IgD-negative memory B cell (primary cell): ENCODE results near the gene POLN. TPM values are rescaled to one million over a fixed set of nuclear protein-coding genes. Genes with fewer than 3 reads are reported as not detected.
A peak's percentile ranks its signal among the peaks of the same experiment; 100 is the strongest.

Source experiments
- H3K27ac Mint-ChIP-seq, 3 donors: one replicate each; pipeline ENCODE4 v1.8.0; 2020 to 2022; ENCODE audit warnings: mild to moderate bottlenecking in 3 of 3, mixed read lengths in 3 of 3, moderate library complexity in 1 of 3
- H3K27me3 Mint-ChIP-seq: one replicate; pipeline ENCODE4 v1.8.0; 2021; ENCODE audit warnings: mixed read lengths
- H3K36me3 Mint-ChIP-seq: one replicate; pipeline ENCODE4 v1.8.0; 2020; ENCODE audit warnings: mild to moderate bottlenecking, mixed read lengths
- H3K4me1 Mint-ChIP-seq, 3 donors: one replicate each; pipeline ENCODE4 v1.8.0; 2020 to 2022; ENCODE audit warnings: mixed read lengths in 3 of 3, mild to moderate bottlenecking in 1 of 3
- H3K4me3 Mint-ChIP-seq, 4 donors: one replicate each; pipeline ENCODE4 v1.8.0; 2020 to 2022; ENCODE audit warnings: mild to moderate bottlenecking in 4 of 4, mixed read lengths in 4 of 4, moderate library complexity in 3 of 4
- H3K9me3 Mint-ChIP-seq, 3 donors: one replicate each; pipeline ENCODE4 v1.8.0; 2020 to 2021; ENCODE audit warnings: mixed read lengths in 3 of 3, mild to moderate bottlenecking in 1 of 3
- polyA plus RNA-seq: library from polyadenylated mRNA; unstranded; fragments of 300-500 nt; fragmentation: Illumina TruSeq; gene quantifications from one replicate; pipeline ENCODE4 v1.2.3, GENCODE V29; 2021

The POLN gene
- polyA plus RNA-seq, 1 donor from 2014 or later: 0.09 TPM

DNA sequence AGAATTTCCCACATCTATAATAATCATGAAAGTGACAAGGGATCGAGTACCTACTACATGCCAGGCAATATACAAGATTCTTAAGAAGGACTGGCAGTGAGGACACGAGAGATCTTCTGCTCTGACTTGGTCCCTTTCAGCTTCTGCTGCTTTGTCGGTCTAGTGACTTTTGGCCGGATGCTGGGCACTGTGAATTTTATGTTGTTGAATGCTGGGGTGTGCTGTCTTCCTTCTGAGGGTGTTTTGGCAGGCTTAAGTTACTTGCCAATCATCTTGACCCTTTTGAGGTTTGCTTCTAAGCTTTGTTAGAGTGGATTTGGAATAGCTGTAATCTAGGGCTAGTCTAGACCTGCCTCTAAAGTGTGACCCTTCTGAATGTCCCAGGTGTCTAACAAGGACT is 159.3 kb downstream of the POLN start:
- Mint-ChIP-seq H3K36me3 (peaks cover 1% of the 10 kb centered on the region), H3K4me1 (no peaks in the 10 kb centered on the region), H3K4me3 (no peak overlapping the region), H3K9me3 (peaks cover 1 to 3% (median 2%) of the 10 kb centered on the region in 3 donors), H3K27me3 (peaks cover 1% of the 10 kb centered on the region), H3K27ac (no peak overlapping the region)

DNA sequence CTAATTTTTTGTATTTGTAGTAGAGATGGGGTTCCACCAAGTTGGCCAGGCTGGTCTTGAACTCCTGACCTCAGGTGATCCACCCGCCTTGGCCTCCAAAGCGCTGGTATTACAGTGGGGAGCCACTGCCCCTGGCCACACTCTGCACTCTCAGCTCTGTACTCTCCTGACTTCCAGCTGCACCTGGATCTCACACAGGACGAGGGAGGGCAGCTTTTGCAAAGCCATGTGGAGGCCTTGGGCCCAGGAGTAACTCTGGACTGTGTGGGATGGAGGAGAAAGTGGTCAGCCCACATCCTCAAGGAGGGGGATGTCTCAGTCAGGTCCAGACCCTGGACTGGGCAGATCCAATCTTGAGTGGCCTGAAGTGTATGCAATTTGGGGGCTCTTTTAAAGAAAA is 159.8 kb downstream of the POLN start:
- H3K27ac Mint-ChIP-seq: peak overlapping the region in 1 of 3 donors; percentile 47
- no peak overlapping the region for H3K4me3 Mint-ChIP-seq
- H3K4me1 Mint-ChIP-seq: no peaks in the 10 kb centered on the region
- H3K36me3 Mint-ChIP-seq: peaks cover 1% of the 10 kb centered on the region
- no peaks in the 10 kb centered on the region for H3K9me3 Mint-ChIP-seq
- peaks cover 1% of the 10 kb centered on the region for H3K27me3 Mint-ChIP-seq

GRCh38 chr4:2081540-2081939 is 160.4 kb downstream of the POLN start:
- Mint-ChIP-seq H3K4me3 (peak overlapping the region in 1 of 4 donors; percentile 5), H3K4me1 (no peaks in the 10 kb centered on the region), H3K36me3 (peaks cover 1% of the 10 kb centered on the region), H3K9me3 (no peaks in the 10 kb centered on the region), H3K27me3 (peaks cover 1% of the 10 kb centered on the region), H3K27ac (no peak overlapping the region)

DNA sequence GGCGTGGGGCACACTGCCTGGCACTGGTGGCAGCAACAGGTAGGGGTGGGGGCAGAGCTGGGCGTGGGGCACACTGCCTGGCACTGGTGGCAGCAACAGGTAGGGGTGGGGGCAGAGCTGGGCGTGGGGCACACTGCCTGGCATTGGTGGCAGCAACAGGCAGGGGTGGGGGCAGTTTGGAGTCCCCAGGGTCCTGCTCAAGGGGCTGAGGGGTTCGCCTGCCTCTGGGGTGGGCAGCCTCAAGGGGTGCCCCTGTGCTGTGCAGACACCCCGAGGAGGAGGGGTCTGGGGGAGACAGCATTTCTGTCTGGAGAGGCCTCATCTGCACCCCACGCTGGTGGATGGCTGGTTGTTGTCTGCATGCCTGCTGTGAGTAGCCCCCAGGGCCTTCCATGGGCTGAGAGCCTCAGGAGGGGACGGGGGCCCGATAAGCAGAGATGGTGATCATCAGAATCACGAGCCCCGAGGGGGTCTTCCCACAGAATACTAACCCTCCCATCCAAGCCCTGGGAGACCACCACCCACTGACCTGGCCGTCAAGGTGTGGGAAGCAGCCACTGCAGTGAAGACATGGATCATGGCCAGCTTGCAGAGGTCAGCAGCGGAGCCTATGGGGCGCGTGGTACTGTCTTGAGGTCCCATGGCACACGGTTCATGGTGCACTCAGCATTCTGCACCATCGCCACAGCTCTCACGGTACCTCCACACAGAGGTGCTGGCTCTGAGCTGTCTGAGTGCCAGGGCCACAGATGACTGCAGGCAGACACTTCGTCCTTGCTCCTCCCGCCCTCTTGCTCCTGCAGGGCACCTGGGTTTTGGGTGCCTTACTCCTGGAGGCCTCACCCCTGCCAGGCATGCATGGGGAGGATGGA is 161.3 kb downstream of the POLN start:
- Mint-ChIP-seq H3K9me3 (no peaks in the 10 kb centered on the region), H3K27me3 (no peaks in the 10 kb centered on the region), H3K4me1 (no peaks in the 10 kb centered on the region), H3K27ac (no peak overlapping the region), H3K36me3 (no peaks in the 10 kb centered on the region), H3K4me3 (no peak overlapping the region)

DNA sequence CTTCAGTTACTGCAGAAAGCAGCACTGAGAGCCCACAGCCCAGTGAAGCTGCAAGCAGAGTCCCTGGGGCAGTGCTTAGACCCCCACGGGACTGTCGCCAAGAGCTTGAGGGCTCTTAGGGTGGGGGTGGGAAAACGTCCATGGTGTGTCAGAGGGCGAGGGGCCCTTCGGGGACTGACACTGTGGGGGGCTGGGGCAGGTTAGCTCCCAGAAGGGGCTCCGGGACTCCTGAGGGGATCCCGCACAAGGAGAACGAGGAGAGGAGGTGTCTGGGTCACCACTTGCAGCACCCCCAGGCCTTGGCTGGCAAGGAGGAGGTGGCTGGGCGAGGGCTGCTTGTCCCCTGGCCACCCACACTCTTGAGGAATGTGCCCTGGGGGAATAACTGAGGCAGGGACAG is 162.0 kb downstream of the POLN start:
- Mint-ChIP-seq H3K27me3 (no peaks in the 10 kb centered on the region), H3K27ac (no peak overlapping the region), H3K9me3 (no peaks in the 10 kb centered on the region), H3K4me3 (no peak overlapping the region), H3K4me1 (no peaks in the 10 kb centered on the region), H3K36me3 (no peaks in the 10 kb centered on the region)

DNA sequence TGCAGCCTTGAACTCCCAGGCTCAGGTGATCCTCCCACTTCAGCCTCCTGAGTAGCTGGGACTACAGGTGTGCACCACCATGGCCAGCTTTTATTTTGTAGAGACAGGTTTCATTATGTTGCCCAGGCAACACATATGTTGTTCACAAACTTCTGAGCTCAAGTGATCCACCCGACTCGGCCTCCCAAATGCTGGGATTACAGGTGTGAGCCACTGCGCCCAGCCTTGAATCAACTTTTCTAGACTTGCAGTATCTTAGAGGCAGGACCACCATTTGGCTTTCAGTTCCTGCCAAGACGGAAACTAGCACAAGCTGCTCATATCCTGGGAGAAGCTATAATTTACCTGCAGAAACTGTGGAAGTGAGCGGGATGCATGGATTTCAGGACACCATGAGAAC is 162.9 kb downstream of the POLN start:
- no peaks in the 10 kb centered on the region for H3K9me3 Mint-ChIP-seq
- H3K27me3 Mint-ChIP-seq: no peaks in the 10 kb centered on the region
- H3K4me1 Mint-ChIP-seq: no peaks in the 10 kb centered on the region
- H3K36me3 Mint-ChIP-seq: no peaks in the 10 kb centered on the region
- no peak overlapping the region for H3K27ac Mint-ChIP-seq
- no peak overlapping the region for H3K4me3 Mint-ChIP-seq

DNA sequence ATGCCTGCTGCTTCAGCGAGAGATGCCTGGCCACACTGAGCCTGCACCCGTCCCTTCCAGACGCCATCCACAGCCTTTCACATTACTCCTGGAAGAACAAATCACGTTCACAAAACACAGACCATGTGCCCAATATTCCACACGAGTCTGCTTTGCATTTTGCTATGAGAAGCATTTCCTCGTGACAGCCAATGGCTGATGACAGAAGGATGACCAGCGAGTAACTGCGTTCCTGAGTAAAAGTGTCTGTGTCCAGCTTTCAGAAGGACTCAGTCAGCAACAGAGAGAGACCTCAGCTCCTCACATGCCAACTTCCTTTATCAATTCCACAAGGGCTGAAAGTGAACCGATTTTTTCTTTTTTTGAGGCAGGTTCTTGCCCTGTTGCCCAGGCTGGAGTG is 163.3 kb downstream of the POLN start:
- H3K27me3 Mint-ChIP-seq: no peaks in the 10 kb centered on the region
- H3K4me1 Mint-ChIP-seq: no peaks in the 10 kb centered on the region
- no peak overlapping the region for H3K4me3 Mint-ChIP-seq
- no peaks in the 10 kb centered on the region for H3K9me3 Mint-ChIP-seq
- H3K36me3 Mint-ChIP-seq: no peaks in the 10 kb centered on the region
- H3K27ac Mint-ChIP-seq: no peak overlapping the region

- no peaks in the 10 kb centered on the region for H3K4me1 Mint-ChIP-seq
- no peaks in the 10 kb centered on the region for H3K27me3 Mint-ChIP-seq
- no peak overlapping the region for H3K27ac Mint-ChIP-seq
Observed at GRCh38 chr4:2077537-2078460, 164.1 kb downstream of the POLN start.

DNA sequence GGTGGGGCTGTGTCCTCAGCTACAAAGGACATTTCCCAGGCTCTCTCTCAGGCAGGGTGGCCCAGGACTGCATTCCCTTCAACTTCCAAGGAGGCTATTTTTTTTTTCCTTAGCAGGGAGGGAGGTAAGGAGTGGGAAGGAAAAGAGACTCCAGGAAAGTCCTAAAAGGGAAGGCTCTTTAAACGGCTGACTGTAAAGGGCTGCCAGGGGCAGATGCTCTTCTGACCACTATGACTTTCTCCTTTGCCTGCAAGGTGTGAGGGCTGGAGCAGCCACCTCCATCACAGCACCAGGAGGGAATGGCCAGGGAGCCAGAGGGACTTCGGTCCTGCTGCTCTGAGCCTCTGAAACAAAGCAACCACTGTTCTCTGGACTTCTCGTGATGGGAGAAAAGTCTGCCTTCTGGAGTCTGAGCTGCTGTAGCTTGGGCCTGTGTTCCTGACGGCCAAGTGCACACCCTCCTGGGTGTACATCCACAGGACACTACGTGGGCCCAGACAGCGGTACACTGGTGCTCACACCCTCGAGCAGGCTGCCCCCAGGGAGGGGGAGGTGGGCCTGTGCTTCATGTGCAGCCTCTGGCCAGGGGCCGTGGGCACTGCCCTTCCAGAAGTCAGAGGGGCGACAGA is 164.9 kb downstream of the POLN start:
- Mint-ChIP-seq H3K4me1 (no peaks in the 10 kb centered on the region), H3K27ac (no peak overlapping the region), H3K27me3 (no peaks in the 10 kb centered on the region), H3K36me3 (no peaks in the 10 kb centered on the region), H3K9me3 (no peaks in the 10 kb centered on the region), H3K4me3 (peak overlapping the region in 1 of 4 donors; percentile 60)

More at GRCh38 chr4:2077537-2078460, 164.1 kb downstream of the POLN start:
- H3K4me3 Mint-ChIP-seq: no peak overlapping the region
- H3K9me3 Mint-ChIP-seq: no peaks in the 10 kb centered on the region
- H3K36me3 Mint-ChIP-seq: no peaks in the 10 kb centered on the region

- no peaks in the 10 kb centered on the region for H3K36me3 Mint-ChIP-seq
- H3K4me3 Mint-ChIP-seq: peak overlapping the region in 1 of 4 donors; percentile 60
- no peaks in the 10 kb centered on the region for H3K9me3 Mint-ChIP-seq
- H3K27me3 Mint-ChIP-seq: no peaks in the 10 kb centered on the region
- no peaks in the 10 kb centered on the region for H3K4me1 Mint-ChIP-seq
- H3K27ac Mint-ChIP-seq: no peak overlapping the region
Observed at GRCh38 chr4:2075987-2076907, 165.7 kb downstream of the POLN start.

DNA sequence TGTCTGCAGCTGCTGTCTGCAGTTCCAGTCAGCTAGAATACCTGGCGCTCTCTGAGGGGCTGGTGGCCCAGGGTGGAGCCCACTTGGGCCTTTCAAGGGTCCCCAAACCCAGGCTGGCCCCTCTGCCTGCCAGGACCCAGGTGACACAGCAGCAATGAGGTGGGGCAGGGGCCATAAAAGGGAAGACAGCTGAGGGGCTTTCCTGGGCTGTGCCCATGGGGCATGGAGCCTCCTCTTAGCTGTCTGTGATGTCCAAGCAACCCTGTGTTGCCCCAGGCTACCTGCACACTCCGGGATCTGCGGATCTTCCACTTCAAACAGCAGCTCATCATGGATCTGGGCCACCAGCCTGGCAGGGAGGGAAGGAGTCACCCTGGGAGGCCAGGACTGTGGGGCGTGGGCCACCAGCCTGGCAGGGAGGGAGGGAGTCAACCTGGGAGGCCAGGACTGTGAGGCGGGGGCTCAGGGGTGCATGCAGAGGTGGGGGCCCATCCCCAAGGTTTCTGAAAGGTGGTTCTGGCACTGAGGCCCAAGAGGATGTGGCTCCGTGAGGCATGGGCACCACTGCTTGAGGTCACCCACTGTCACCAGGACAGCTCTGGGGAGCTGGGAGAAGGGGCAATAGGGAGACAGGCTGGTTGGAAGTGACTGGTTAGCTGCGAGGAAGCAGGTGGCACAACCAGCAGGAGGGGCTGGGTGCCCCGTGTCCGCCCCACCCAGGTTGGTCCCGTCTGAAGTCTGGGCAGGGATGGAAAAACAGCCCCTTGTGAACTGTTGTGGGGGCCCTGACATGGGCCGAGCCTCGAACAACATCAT is 166.5 kb downstream of the POLN start:
- no peaks in the 10 kb centered on the region for H3K4me1 Mint-ChIP-seq
- H3K27me3 Mint-ChIP-seq: no peaks in the 10 kb centered on the region
- no peaks in the 10 kb centered on the region for H3K9me3 Mint-ChIP-seq

DNA sequence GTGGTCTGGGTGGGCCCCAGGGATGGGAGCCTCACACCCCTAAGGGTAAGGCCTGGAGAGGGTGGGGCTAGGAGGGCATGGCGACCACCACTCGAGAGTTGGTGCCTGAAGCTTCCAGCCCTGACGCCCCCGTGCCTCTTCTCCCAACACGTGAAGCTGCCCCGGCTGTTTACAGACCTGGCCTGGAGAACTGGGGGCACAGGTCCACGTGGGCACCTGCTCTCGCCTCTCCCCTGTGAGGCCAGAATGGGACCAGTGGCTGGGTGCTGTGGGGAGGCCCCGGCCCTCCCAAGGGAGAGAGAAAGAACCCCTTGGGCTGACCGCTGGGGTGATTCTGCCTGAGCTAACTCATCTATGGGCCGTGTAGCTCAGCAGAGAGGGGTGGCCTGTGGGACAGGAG is 167.3 kb downstream of the POLN start:
- no peaks in the 10 kb centered on the region for H3K27me3 Mint-ChIP-seq
- no peak overlapping the region for H3K4me3 Mint-ChIP-seq
- no peaks in the 10 kb centered on the region for H3K4me1 Mint-ChIP-seq
- no peaks in the 10 kb centered on the region for H3K36me3 Mint-ChIP-seq
- no peak overlapping the region for H3K27ac Mint-ChIP-seq
- no peaks in the 10 kb centered on the region for H3K9me3 Mint-ChIP-seq

More for the DNA sequence above, 166.5 kb downstream of the POLN start:
- H3K27ac Mint-ChIP-seq: no peak overlapping the region
- no peak overlapping the region for H3K4me3 Mint-ChIP-seq
- H3K36me3 Mint-ChIP-seq: no peaks in the 10 kb centered on the region

GRCh38 chr4:2073808-2074481 is 168.0 kb downstream of the POLN start:
- no peaks in the 10 kb centered on the region for H3K27me3 Mint-ChIP-seq
- no peaks in the 10 kb centered on the region for H3K4me1 Mint-ChIP-seq
- H3K9me3 Mint-ChIP-seq: no peaks in the 10 kb centered on the region
- H3K4me3 Mint-ChIP-seq: no peak overlapping the region
- no peaks in the 10 kb centered on the region for H3K36me3 Mint-ChIP-seq
- H3K27ac Mint-ChIP-seq: no peak overlapping the region
